Activated gamma-delta T cell treated with anti-CD3 and anti-CD28 coated beads, Interleukin-2, amount 50 U/mL, for 16 hours (primary cell): ENCODE measurements around the gene CRYL1.

Experiments
- DNase-seq: peaks from one replicate; pipeline ENCODE4 v3.0.0-alpha.2; 2020; ENCODE audit warnings: low read depth

Gene CRYL1

GRCh38 chr13:20525601-20526544 is at the start of gene CRYL1:
TSS of gene CRYL1 (minus strand) at chr13:20525857. CDS start at chr13:20525794, 63 bp downstream.
- DNase-seq = peak; percentile 45

- no peak for DNase-seq
Measured at GRCh38 chr13:20573636-20574035, 48.0 kb upstream of the CRYL1 start.

DNA sequence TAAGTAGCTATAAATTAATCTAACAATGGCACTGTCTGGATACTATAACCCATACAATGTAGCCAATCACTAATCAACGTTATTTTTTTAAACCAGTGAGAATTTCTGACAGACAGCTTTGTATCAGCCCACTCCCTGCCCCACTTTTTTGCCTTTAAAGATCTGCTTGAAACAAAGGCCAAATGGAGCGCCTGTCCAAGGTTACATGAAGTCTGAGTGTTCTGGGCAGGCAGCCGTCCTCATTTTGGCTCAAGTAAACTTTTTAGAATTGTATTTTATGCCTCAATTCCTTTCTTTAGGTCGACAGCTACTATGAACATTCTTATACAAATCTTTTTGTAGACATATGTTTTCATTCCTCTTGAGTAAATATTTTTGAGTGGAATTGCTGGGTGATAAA is 47.5 kb upstream of the CRYL1 start:
- no peak for DNase-seq

DNA sequence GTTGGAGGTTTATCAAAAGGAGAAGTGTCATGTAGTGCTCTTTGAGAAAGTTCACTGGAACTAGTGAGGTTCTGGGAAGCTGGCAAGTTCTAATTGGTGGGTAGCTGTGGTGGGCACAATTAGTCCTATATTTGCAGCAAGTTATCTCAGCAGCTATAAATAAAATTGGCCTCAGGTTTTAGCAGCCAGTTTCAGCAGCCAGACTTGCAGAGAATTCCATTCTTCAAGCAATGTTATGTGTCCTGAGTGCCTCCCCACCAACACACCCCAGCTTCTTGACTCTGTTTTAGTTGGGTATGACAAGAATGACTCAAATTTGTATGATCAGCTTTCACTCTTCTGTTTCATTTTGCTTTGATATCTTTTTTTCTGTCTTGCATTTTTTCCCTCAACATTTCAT is 46.0 kb upstream of the CRYL1 start:
- DNase-seq = no peak

GRCh38 chr13:20570517-20570916 is 44.9 kb upstream of the CRYL1 start:
- DNase-seq = no peak

- no peak for DNase-seq
Measured at GRCh38 chr13:20567881-20568528, 42.3 kb upstream of the CRYL1 start.

GRCh38 chr13:20566898-20567874 is 41.5 kb upstream of the CRYL1 start, which contains the start of gene IFT88:
TSS of gene IFT88 (plus strand) at chr13:20567157. CDS start at chr13:20574386, 7,229 bp downstream.
- peak; percentile 71 for DNase-seq

GRCh38 chr13:20566468-20566897 is 40.8 kb upstream of the CRYL1 start:
- no peak for DNase-seq

- DNase-seq = no peak
Measured at GRCh38 chr13:20565115-20565736, 39.6 kb upstream of the CRYL1 start.

- no peak for DNase-seq
Measured at GRCh38 chr13:20561741-20562140, 36.1 kb upstream of the CRYL1 start.

DNA sequence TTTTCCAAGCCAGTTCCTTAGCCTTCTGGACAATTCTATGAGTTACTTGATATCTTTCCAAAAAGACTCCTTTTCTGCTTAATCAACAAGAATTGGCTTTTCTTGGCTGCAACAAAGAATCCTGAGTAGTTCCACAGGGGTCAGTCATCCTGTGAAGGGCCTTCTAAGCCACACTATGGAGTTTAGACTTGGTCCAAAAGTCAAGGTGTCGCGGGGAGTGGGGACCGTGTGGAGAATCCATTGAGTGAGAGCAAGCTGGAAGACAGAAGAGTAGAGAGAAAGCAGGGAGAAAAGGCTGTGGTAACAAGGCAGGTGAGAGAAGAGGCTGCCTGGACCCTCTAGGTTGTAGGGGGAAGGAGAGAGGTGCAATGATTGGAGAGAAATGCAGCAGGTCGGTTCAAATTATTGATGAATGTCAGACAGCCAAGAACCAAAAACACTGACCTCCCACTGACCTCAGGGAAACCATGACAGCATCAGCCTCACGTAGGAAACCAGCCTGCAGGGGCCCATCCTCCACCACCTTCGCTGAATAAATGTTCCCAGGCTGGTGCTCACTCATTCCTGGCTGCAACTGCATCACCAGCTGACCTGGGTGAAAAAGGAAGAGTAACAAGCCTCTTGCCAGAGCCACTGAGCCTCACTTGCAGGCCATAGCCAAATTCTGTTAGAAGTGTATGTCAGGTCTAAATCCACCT is 34.2 kb upstream of the CRYL1 start:
- DNase-seq = no peak

GRCh38 chr13:20558982-20559381 is 33.3 kb upstream of the CRYL1 start:
- no peak for DNase-seq

DNA sequence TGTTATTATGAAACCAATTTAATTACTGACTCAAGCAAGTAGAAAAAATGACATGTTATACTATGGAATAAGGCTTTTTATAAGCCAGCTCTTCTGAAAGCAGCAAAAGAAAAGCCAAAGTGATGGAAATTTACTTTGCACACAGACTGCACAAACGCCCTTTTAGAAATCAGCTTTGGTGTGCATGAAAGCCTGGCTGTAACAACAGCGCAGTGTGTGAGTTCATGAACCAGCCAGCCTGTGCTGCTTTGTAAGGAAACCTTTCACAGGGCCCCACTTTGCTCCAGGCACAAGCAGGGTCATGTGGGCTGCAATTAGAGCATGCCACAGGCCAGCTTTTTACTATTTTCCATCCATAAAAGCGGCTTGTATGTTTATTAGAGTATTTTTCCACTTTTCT is 27.7 kb upstream of the CRYL1 start:
- DNase-seq = no peak

DNA sequence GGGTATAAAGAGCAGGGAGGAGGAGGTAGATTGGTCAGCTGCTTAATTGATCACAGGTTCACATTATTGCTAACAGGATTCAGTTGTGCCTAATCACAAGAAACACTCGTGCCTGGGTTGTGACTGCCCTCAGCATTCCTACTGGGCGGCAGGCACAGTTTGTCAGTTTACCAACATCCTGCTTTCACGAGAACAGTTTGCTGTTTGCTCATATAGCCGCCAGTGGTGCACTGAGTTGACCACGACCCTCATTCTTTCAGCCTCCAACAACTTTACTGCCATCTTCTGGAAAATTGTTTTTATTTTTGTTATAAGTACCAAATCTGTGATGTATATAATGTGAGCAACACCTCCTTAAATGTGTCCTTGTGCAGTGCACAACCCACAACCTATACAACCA is 25.1 kb upstream of the CRYL1 start:
- no peak for DNase-seq

GRCh38 chr13:20547479-20547908 is 21.8 kb upstream of the CRYL1 start:
- no peak for DNase-seq

DNA sequence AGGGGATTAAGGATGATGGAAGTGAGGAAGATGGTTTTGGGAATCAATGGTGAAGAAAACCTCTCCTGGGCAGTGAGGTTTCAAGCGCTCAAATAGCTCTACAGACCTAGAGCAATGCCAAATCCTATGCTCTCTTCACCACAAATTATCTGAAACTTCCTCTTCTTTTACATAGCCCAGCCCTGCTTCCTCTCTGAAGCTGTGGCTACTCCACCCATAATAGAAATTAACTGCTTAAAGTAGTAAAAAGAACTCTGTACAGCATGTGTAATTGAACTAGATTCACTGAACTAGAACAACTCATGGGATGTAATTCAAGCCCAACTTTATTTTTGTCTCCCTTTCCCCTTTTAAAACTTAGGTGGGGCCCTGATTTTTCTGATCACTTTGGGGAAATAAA is 20.9 kb upstream of the CRYL1 start:
- DNase-seq = no peak

GRCh38 chr13:20544201-20544923 is 18.7 kb upstream of the CRYL1 start:
- no peak for DNase-seq

DNA sequence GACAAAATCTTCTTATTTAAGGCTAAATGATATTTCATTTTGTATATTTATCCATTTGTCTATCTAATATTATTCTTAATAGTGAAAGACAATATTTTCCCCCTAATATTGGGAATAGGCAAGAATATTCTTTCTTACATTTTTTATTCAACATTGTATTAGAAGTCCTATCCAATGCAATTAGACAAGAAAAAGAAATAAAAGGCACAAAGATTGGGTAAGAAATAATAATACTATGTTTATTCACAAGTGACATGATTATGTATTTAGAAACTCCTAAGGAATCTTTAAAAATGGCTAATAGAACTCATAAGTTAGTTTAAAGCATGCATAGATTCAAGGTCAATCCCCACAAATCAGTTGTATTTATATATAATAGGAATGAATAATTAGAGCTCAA is 11.3 kb upstream of the CRYL1 start:
- no peak for DNase-seq

DNA sequence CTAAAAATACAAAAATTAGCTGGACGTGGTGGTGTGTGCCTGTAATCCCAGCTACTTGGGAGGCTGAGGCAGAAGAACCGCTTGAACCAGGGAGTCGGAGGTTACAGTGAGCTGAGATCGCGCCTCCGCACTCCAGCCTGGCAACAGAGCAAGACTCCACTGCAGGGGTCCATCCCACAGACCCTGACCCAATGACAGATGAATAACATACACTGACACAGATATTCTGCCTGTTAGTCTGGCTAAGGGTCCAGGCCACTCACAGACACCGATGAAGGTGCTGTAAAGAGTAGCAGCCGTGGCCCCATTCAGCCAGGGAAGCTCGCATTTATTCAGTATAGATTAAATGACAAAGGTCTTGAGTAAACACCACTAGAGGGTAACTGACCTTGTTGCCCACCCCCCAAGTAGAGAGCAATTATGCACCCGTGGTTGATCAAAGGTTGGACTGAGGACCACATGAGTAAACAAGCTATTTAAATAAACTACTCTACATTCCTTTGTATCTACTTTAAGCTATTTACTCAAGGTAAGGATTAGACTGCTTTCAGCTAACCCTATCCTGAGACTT is 8.5 kb upstream of the CRYL1 start:
- DNase-seq = no peak

DNA sequence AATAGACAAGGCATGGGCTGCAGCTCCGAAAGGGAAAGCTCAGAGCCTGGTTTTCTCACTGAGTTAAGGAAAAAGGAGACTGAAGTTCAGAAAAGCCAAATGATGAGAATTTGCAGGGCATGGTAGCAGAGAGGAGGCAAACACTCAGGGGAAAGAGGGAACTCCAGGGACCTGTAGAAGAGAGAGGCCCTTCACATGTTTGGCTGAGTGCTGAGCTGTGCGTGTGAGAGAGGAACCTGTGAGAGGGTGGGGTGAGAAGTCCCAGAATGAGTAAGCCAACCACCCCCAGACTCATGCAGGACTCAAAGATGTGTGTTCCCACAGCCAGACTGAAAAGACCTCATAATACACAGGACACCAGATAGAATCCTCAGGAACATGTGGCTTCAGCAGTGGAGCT is 2.8 kb upstream of the CRYL1 start:
- DNase-seq = no peak
